HG02870 (cell line): ENCODE results near the gene BACH2.
A peak's percentile ranks its signal among the peaks of the same experiment; 100 is the strongest.
"Not testable (repeated sequence)": the region's sequence is repeated elsewhere in the genome, so short reads cannot be mapped to it uniquely, and the experiment has no call there.

Source experiments
- ATAC-seq: cut with Tn5 transposase; IDR thresholded peaks from one replicate; pipeline ENCODE4 v1.9.1; 2021; ENCODE audit warnings: mild to moderate bottlenecking, moderate library complexity; ENCODE audit not compliant: unreplicated experiment

Gene BACH2

DNA sequence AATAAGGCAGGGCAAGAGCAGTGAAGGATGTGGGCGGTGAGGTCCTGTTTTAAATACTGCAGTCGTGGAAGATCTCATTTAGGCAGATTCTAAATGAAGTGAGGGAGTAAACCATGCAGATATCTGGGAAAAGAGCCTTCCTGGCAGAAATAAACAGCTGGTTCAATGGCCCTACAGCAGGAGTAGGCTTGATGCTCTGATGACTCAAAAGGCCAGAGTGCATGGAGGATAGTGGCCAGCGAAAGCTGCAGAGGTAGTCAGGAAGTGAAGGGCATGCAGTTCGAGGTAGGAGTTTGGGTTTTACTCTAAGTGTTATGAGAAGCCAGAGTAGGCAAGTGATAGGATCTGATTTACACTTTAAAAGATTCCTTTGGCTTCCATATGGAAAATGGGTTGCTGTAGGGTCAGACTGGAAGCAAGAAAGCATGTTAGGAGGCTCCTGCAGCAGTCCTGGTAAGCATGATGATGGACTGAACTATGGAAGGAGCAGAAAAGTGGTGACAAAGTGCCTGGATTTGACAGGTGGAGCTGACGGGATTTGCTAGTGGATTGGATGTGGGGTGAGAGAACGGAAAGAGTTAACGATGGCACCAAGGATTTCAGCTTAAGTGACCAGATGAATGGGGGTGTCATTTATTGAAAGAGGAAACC is 252.3 kb downstream of the BACH2 start:
- ATAC-seq: no peak

- no peak for ATAC-seq
Measured at GRCh38 chr6:90040931-90041330, 255.7 kb downstream of the BACH2 start.

DNA sequence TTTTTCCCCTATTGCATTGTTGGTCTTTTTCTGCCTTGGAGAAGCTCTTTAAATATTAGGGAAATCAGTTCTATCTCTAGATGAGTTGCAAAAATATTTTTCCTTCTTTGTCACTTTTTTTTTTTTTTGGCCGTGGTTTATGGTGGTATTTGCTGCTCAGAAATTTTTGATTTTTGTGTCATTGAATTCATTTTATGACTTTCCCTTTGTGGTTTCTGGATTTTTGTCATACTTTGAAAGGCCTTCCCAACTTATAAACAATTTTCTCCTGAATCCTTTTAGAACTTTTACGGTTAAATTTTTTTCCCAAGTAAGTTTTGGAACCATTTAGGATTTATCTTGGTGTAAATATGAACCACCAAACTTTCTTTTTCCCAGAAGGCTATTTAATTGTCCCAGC is 256.7 kb downstream of the BACH2 start:
- ATAC-seq: no peak

- ATAC-seq: no peak
Measured at GRCh38 chr6:90038961-90039653, 257.5 kb downstream of the BACH2 start.

DNA sequence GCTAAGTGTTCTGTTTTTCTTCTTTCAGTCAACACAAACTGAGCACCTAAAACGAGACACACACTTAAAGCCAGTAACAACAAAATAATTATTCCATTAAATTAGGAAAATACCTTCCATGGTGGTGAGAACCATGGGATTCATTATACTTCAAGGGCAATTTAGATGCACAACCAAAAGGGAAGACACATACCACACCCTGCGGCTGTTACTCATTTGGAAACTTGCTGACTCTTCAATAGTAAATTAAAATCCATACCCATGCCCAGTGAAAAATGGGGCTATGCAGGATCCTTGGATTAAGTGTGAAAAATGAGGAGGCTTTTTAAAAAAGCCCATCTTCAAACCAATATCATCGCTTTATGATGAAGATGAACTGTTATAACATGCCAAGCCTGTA is 259.7 kb downstream of the BACH2 start:
- ATAC-seq: no peak

- no peak for ATAC-seq
Measured at GRCh38 chr6:90035047-90035723, 261.5 kb downstream of the BACH2 start.

DNA sequence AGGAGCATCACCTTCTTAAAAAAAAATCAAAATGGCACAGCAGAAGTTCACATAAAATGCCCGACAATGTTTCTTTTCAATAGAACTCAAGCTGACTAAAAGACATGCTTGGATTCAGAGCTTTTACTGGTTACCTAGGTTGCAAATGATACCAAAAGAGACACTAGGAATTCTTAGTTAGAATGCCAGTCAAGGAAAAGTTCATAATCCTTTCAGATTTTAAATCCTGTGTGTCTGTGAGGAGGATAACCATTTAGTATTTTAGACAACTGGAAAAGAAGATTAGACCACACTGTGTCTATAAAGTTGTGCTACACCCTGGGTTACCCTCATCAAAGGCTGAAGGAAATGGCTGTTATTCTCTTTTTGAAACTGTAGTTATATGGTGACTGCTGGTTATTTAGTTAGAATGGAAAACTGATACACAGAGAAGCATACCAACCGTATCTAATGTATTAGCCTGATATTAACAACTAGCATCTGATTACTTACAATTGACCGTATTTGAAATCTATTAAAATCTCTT is 262.8 kb downstream of the BACH2 start:
- ATAC-seq: no peak

GRCh38 chr6:90032489-90033212 is 264.0 kb downstream of the BACH2 start:
- ATAC-seq: not testable (repeated sequence)

- no peak for ATAC-seq
Measured at GRCh38 chr6:90028995-90029635, 267.5 kb downstream of the BACH2 start.

DNA sequence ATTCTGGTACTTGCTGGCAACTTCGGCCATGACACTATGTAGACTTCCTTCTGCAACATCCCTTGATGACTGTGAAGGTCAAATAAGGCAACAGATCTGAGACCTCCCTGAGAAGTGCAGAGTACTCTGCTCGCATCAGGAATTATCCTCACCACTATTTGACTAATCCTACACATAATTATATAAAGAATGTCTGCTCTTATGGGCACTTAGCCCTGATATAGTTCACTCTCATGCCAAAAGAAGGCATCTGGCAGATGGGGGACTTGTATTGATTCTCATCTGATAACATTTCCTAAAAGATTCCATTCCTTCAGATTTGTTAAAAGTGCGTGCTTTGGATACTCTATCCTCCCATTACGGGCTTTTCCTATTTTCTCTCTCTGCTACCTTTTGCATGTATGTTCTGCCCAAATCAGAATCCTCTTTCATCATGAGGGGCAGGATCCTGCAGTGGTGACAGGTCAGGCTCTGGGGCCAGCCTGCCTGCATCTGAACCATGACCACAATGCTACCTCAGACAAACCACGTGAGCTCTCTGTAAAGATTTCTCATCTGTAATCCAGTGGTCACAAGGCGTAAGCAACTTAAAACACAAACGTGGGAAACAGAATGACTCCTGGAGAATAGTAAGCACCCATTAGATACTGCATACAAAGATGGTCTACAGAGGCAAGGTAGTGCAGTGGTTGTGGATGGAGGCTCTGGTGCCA is 268.4 kb downstream of the BACH2 start:
- no peak for ATAC-seq

- no peak for ATAC-seq
Measured at GRCh38 chr6:90026216-90026615, 270.4 kb downstream of the BACH2 start.

GRCh38 chr6:90025523-90026061 is 271.1 kb downstream of the BACH2 start:
- no peak for ATAC-seq

DNA sequence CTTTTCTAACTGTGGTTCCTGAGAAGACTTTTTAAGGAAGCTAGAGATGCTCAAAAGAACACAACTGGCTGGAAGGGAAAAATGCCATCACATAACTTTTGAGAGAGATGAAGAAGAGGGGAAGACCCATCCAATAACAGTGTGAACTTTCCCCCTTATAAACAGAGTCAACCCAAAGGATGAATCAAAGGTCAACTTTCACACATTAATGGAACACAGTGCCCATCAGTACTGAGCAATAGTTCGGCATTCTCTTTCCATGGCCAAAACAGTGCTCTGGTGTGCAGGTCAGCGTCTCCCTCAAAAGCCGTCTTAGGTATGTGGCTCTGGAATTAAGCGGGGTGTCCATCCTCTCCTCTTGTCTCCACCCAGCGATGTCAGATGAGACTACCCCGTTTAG is 272.0 kb downstream of the BACH2 start:
- no peak for ATAC-seq

GRCh38 chr6:90021711-90022110 is 274.9 kb downstream of the BACH2 start:
- ATAC-seq: no peak

DNA sequence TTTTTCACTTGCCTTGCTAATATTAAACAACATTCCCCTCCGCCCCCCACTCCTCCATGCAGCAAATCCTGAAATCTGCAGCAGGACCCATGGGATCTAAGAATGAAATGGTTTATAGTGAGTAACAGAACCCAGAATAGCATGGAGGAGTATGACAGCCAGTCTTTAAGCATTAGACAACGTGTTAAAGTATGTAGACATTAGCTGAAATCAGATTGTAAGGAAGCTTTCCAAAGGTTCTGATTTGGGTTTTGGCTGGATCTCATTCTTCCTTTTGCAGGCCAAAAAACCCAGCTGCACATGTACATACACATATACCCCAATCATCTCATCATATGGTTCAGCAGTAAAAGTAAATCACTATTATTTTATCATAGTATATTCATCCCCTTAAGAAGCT is 275.9 kb downstream of the BACH2 start:
- ATAC-seq: no peak

DNA sequence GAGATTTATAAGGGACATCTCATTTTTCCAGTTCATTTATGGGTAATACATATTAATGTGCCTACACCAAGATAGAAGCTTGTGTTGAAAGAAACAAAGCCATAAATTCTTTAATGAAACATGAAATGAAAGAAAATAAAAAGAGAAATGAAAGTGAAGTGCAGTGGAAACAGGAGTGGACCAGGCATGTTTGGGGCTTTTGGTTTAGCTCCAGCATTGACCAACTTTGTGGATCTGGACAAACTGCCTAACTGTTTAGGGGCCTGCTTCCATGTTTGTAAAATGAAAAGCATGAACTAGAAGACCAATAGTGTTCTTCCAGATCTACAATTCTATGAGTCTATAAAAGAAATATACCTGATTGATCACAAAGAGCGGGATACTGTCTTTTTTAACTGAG is 277.4 kb downstream of the BACH2 start:
- no peak for ATAC-seq

DNA sequence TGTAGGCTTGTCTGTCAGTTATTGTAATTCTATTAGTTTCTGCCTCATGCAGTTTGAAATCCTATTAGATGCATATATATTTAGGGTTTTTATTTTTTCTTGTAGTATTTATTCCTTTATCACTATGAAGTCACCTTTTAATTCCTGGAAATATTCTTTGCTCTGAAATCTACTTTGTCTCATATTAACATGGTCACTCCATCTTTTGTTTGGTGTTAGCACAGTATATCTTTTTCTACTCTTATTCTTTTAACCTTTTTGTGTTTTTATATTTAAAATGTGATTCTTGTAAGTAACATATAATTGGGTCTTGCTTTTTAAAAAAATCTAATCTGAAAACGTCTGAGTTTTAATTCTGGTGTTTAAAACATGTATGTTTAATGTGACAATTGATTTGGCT is 280.8 kb downstream of the BACH2 start:
- no peak for ATAC-seq

GRCh38 chr6:90008908-90009501 is 287.6 kb downstream of the BACH2 start:
- ATAC-seq: peak; percentile 38

DNA sequence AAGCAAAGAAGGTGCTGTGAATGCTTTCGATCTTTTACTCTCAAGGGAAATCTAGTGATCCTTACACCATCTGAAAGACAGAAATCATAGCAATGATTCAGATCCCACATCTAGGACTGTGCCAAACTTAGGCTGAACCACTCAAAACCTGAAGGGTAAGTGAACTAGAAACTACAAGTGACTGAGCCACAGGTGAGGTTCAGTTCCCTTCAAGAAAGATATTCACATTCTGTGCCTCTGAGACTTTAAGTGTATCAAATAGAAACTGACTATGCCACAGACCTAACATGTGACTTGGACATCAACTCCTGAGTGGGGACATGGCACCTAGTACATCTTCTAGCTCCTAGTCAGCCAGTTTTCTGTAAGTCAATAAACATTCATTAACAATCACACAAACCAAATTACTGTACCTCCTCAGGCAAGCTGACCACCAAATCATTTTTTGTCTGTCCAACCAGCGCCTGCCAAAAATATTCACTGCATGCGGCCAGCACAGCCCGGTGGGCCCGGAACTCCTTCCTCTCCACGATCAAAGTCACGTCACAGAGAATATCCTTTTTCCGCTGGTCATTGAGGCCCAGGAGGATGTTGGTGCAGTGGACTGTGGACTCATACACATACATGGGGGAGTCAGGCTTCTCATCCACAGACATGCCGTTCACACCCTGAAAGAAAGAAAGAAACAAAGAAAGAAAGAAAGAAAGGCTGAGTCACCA is 288.3 kb downstream of the BACH2 start:
- peak; percentile 70 for ATAC-seq
